T-helper 22 cell (primary cell): ENCODE data around the gene BZW1.
"Not testable (repeated sequence)": the region's sequence is repeated elsewhere in the genome, so short reads cannot be mapped to it uniquely, and the experiment has no call there.

ENCODE experiments used
- DNase-seq: peaks from one replicate; pipeline ENCODE4 v3.0.0-alpha.2; 2020; ENCODE audit warnings: low read depth

BZW1 gene

GRCh38 chr2:200791905-200792304, 19.8 kb upstream of the BZW1 start:
- no peak for DNase-seq

GRCh38 chr2:200794143-200794542, 17.6 kb upstream of the BZW1 start:
- no peak for DNase-seq

- DNase-seq = no peak
Measured at GRCh38 chr2:200795028-200795440, 16.7 kb upstream of the BZW1 start.

GRCh38 chr2:200796561-200796960, 15.1 kb upstream of the BZW1 start:
- no peak for DNase-seq

- DNase-seq = no peak
Measured at GRCh38 chr2:200797242-200797770, 14.4 kb upstream of the BZW1 start.

- DNase-seq = no peak
Measured at GRCh38 chr2:200798514-200798913, 13.2 kb upstream of the BZW1 start.

- DNase-seq = no peak
Measured at GRCh38 chr2:200800458-200800857, 11.3 kb upstream of the BZW1 start.

GRCh38 chr2:200801431-200801830, 10.3 kb upstream of the BZW1 start:
- DNase-seq = not testable (repeated sequence)

GRCh38 chr2:200809506-200810251, 2.0 kb upstream of the BZW1 start:
- no peak for DNase-seq

- no peak for DNase-seq
Measured at GRCh38 chr2:200810252-200810997, 1.3 kb upstream of the BZW1 start.

GRCh38 chr2:200810998-200811332, 745 bp upstream of the BZW1 start:
- DNase-seq = no peak

GRCh38 chr2:200812122-200813022, 662 bp downstream of the BZW1 start:
- DNase-seq = peak; percentile 47

GRCh38 chr2:200814276-200814815, 2.6 kb downstream of the BZW1 start:
- DNase-seq = no peak

GRCh38 chr2:200814917-200815316, 3.2 kb downstream of the BZW1 start:
- no peak for DNase-seq

GRCh38 chr2:200818732-200819131, 7.0 kb downstream of the BZW1 start:
- not testable (repeated sequence) for DNase-seq

- no peak for DNase-seq
Measured at GRCh38 chr2:200820573-200821234, 9.0 kb downstream of the BZW1 start.

- DNase-seq = no peak
Measured at GRCh38 chr2:200821686-200822245, 10.1 kb downstream of the BZW1 start.

- DNase-seq = no peak
Measured at GRCh38 chr2:200828104-200828503, 16.4 kb downstream of the BZW1 start.

- DNase-seq = no peak
Measured at GRCh38 chr2:200828572-200829257, 17.0 kb downstream of the BZW1 start.

- DNase-seq = no peak
Measured at GRCh38 chr2:200829258-200829655, 17.5 kb downstream of the BZW1 start.

GRCh38 chr2:200834701-200835100, 23.0 kb downstream of the BZW1 start:
- no peak for DNase-seq
